Motor neuron (in vitro differentiated cells): ENCODE results near the gene C2CD2L. TPM values are rescaled to one million over a fixed set of nuclear protein-coding genes. Genes with fewer than 3 reads are reported as not detected.
"Not testable (repeated sequence)": the region's sequence is repeated elsewhere in the genome, so short reads cannot be mapped to it uniquely, and the experiment has no call there.

Source experiments
- ATAC-seq, 8 experiments: fragments of 200-7000 bp; cut with Tn5 transposase; replicated peaks in 6 of 8; 2 replicates each; pipeline ENCODE4 v1.8.0; 2021; ENCODE audit warnings: mild to moderate bottlenecking in 8 of 8, moderate library complexity in 8 of 8
- H3K27ac ChIP-seq, 2 donors: fragments of 250-450 bp; sonication (Bioruptor Pico); 2 replicates each; pipeline ENCODE4 v1.9.0; 2021; ENCODE audit warnings: antibody characterized with exemption in 2 of 2, mild to moderate bottlenecking in 2 of 2, moderate library complexity in 1 of 2
- H3K4me1 ChIP-seq, 2 donors: fragments of 250-450 bp; sonication (Bioruptor Pico); replicated peaks in 1 of 2; 2 replicates each; pipeline ENCODE4 v1.6.1; 2021; ENCODE audit warnings: antibody characterized with exemption in 2 of 2, mild to moderate bottlenecking in 2 of 2, moderate library complexity in 1 of 2
- H3K4me3 ChIP-seq, 5 donors: fragments of 250-450 bp; sonication (Bioruptor Pico); 2 replicates each; pipeline ENCODE4 v1.9.0; 2021; ENCODE audit warnings: antibody characterized with exemption in 5 of 5, mild to moderate bottlenecking in 5 of 5, moderate library complexity in 4 of 5
- WGBS, 10 experiments: fragments of 450-650 bp; shearing (Covaris generic); methylation state at CpG; one replicate each; pipeline ENCODE4 v1.0.0; 2022; 5-methylcytosine and 5-hydroxymethylcytosine counted together
- in situ Hi-C, 9 experiments: fragments of 400-800 bp; cut with MboI; loops; one replicate each; pipeline ENCODE4 v1.15.0; 2021; ENCODE audit warnings: low sequenced_read_pairs in 9 of 9, low pct_unique_long_range_greater_than_20kb in 2 of 9; ENCODE audit not compliant: unreplicated experiment in 9 of 9
- total RNA-seq, 8 experiments: library from RNA; unstranded; fragments of 300-600 nt; gene quantifications; 2 replicates each; pipeline versions ENCODE4 v1.2.3 to v1.2.4, GENCODE V29; 2022

Gene C2CD2L
- 10 to 100 TPM in 3 of 8 experiments, 1 to 10 TPM in 5; 4.7 to 17.7 (median 8.7) TPM for total RNA-seq

- H3K27ac ChIP-seq, result peak within 1 kb of the TSS; percentile 9 to 13
- 0 to 33% (median 8%) methylated on average over 1 to 6 of the region's 49 CpGs; no CpG with 5 or more reads in 3 of the 10 experiments for WGBS, 10 experiments
- in situ Hi-C loops, result loop anchor here in 2 of 9 experiments (10.0 to 25.0 kb wide), 2 partner anchors 228 to 230 kb away; partner anchors contain the start of genes RNF26 (in 2 of the 2), C1QTNF5 (in 1 of the 2) and MFRP (in 1 of the 2)
- H3K4me1 ChIP-seq, result peaks cover 43 to 47% of the 10 kb centered on the region in 2 donors
- peak within 1 kb of the TSS; percentile 60 to 93 (median 79) for H3K4me3 ChIP-seq
- ATAC-seq, result peak; percentile 70 to 78 (median 76)
Measured at GRCh38 chr11:119106564-119107537, at the start of gene C2CD2L. Gene C2CD2L, plus strand, starts transcription at chr11:119107344. Its CDS starts 398 bp downstream, at chr11:119107742.

GRCh38 chr11:119059128-119059527 lies 48.0 kb upstream of the C2CD2L start:
- ATAC-seq, H3K4me3 ChIP-seq, in situ Hi-C loops, H3K27ac ChIP-seq: not testable (repeated sequence)
- H3K4me1 ChIP-seq, result peaks cover 12 to 13% of the 10 kb centered on the region in 2 donors
- WGBS, 10 experiments, result no CpG with 5 or more reads among the region's 35 CpGs

GRCh38 chr11:119061256-119061655 lies 45.9 kb upstream of the C2CD2L start:
- Histone ChIP-seq H3K4me1 (peaks cover 5 to 6% of the 10 kb centered on the region in 2 donors), H3K4me3 (no peak overlapping the region), H3K27ac (no peak overlapping the region)
- no peak for ATAC-seq
- in situ Hi-C loops, result no loop called here
- 60 to 100% (median 95%) methylated on average over 1 to 3 of the region's 3 CpGs; no CpG with 5 or more reads in 6 of the 10 experiments for WGBS, 10 experiments

- in situ Hi-C loops, result no loop called here
- 31 to 100% (median 67%) methylated on average over 1 to 5 of the region's 5 CpGs; no CpG with 5 or more reads in 5 of the 10 experiments for WGBS, 10 experiments
- no peak overlapping the region for H3K27ac ChIP-seq
- H3K4me1 ChIP-seq, result peaks cover 6 to 10% of the 10 kb centered on the region in 2 donors
- no peak overlapping the region for H3K4me3 ChIP-seq
- ATAC-seq, result peak in 2 of 8 experiments; percentile 13 to 14
Measured at GRCh38 chr11:119062779-119063178, 44.4 kb upstream of the C2CD2L start.

GRCh38 chr11:119065369-119065768 lies 41.8 kb upstream of the C2CD2L start:
- H3K4me3 ChIP-seq, result no peak overlapping the region
- in situ Hi-C loops, result no loop called here
- WGBS, 10 experiments, result 0 to 100% (median 58%) methylated on average over 1 to 4 of the region's 4 CpGs; no CpG with 5 or more reads in 3 of the 10 experiments
- no peak for ATAC-seq
- no peak overlapping the region for H3K27ac ChIP-seq
- H3K4me1 ChIP-seq, result peaks cover 6 to 9% of the 10 kb centered on the region in 2 donors

- H3K4me3 ChIP-seq, result peak within 1 kb of the TSS; percentile 67 to 82 (median 73)
- WGBS, 10 experiments, result 0 to 7% (median 0%) methylated on average over 2 to 35 of the region's 49 CpGs; no CpG with 5 or more reads in 2 of the 10 experiments
- in situ Hi-C loops, result no loop called here
Measured at GRCh38 chr11:119067371-119068222, 39.5 kb upstream of the C2CD2L start, which contains the start of gene VPS11. Gene VPS11, plus strand, starts transcription at chr11:119067818. Its CDS starts 6 bp downstream, at chr11:119067824.

GRCh38 chr11:119077839-119078238 lies 29.3 kb upstream of the C2CD2L start:
- no peak for ATAC-seq
- 87 to 100% (median 100%) methylated on average over 1 to 9 of the region's 11 CpGs; no CpG with 5 or more reads in 3 of the 10 experiments for WGBS, 10 experiments
- H3K4me3 ChIP-seq, result no peak overlapping the region
- in situ Hi-C loops, result no loop called here
- H3K27ac ChIP-seq, result no peak overlapping the region
- H3K4me1 ChIP-seq, result no peaks in the 10 kb centered on the region

More at GRCh38 chr11:119067371-119068222, 39.5 kb upstream of the C2CD2L start, which contains the start of gene VPS11:
- ATAC-seq, result peak; percentile 92 to 100 (median 99)
- Histone ChIP-seq H3K4me1 (peaks cover 6 to 9% of the 10 kb centered on the region in 2 donors), H3K27ac (peak within 1 kb of the TSS; percentile 50 to 78)

- in situ Hi-C loops, result no loop called here
- Histone ChIP-seq H3K4me1 (no peaks in the 10 kb centered on the region), H3K27ac (no peak overlapping the region), H3K4me3 (no peak overlapping the region)
- no peak for ATAC-seq
- 87 to 100% (median 99%) methylated on average over 1 to 7 of the region's 19 CpGs; no CpG with 5 or more reads in 4 of the 10 experiments for WGBS, 10 experiments
Measured at GRCh38 chr11:119078675-119079420, 28.3 kb upstream of the C2CD2L start.

GRCh38 chr11:119081682-119082260 lies 25.4 kb upstream of the C2CD2L start:
- Histone ChIP-seq H3K27ac (no peak overlapping the region), H3K4me1 (peaks cover 7% of the 10 kb centered on the region in 2 donors), H3K4me3 (no peak overlapping the region)
- in situ Hi-C loops, result no loop called here
- no peak for ATAC-seq
- WGBS, 10 experiments, result 0 to 92% (median 84%) methylated on average over 2 to 6 of the region's 7 CpGs; no CpG with 5 or more reads in 2 of the 10 experiments

GRCh38 chr11:119084663-119085436 lies 22.3 kb upstream of the C2CD2L start, which contains the start of gene HMBS:
Gene HMBS, plus strand, starts transcription at chr11:119084881. Its CDS starts 153 bp downstream, at chr11:119085034.
- in situ Hi-C loops, result no loop called here
- Histone ChIP-seq H3K4me1 (peaks cover 7% of the 10 kb centered on the region in 2 donors), H3K4me3 (peak within 1 kb of the TSS; percentile 84 to 97 (median 90)), H3K27ac (peak within 1 kb of the TSS; percentile 91 to 93)
- peak; percentile 92 to 95 (median 94) for ATAC-seq
- WGBS, 10 experiments, result 0 to 3% (median 0%) methylated on average over 2 to 22 of the region's 45 CpGs; no CpG with 5 or more reads in 1 of the 10 experiments

- in situ Hi-C loops, result no loop called here
- peak in 6 of 8 experiments; percentile 23 to 49 (median 34) for ATAC-seq
- H3K27ac ChIP-seq, result peak overlapping the region; percentile 91 to 93
- peak overlapping the region; percentile 84 to 97 (median 90) for H3K4me3 ChIP-seq
- H3K4me1 ChIP-seq, result peaks cover 7% of the 10 kb centered on the region in 2 donors
- WGBS, 10 experiments, result 0% methylated on average over 1 to 5 of the region's 13 CpGs; no CpG with 5 or more reads in 5 of the 10 experiments
Measured at GRCh38 chr11:119085437-119085847, 21.7 kb upstream of the C2CD2L start.
